Right lobe of liver (tissue), 4 donors: ENCODE measurements around the gene MYL3.
"Not testable (repeated sequence)": the region's sequence is repeated elsewhere in the genome, so short reads cannot be mapped to it uniquely, and the experiment has no call there.

Source experiments
- POLR2A ChIP-seq: fragments of 450-650 bp; IDR thresholded peaks from one replicate; pipeline ENCODE4 v1.6.1; 2017; ENCODE audit warnings: antibody characterized with exemption, mild to moderate bottlenecking
- TF ChIP-seq, protein P1 (sequence below), 4 donors: fragments of 200-600 bp in 3 of 4; fragments of 450-650 bp in 1 of 4; IDR thresholded peaks; one replicate each; pipeline versions ENCODE4 v1.5.1 to v1.8.0; 2016 to 2022; ENCODE audit warnings: antibody characterized with exemption in 4 of 4, mild to moderate bottlenecking in 2 of 4
- donor health status: DM: no; HTN: no; CAD: no.
- donor health status: DM: no; HTN: no; CAD: no.
- donor health status: DM: no; HTN: yes; CAD: no.

DNA sequence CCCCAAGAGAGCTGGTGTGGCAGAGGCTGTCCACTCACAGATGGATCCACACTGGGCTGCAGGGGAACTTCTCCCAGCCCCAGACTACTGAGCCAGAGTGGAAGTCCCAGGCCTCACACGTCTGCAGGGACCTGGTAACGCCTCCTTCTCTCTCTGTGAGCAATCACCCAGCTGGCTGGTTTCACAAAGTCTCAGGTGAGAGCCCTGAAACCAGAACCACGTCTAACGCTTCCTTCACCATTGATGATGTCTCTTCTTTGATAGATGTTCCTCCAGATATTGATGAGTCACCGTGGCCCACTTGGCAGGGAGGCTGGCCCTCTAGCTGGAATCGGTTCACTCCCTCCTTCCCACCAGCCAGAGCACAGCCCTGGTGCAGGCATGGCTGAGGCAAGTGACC is 54.5 kb downstream of the MYL3 start:
- TF ChIP-seq, protein P1, sequence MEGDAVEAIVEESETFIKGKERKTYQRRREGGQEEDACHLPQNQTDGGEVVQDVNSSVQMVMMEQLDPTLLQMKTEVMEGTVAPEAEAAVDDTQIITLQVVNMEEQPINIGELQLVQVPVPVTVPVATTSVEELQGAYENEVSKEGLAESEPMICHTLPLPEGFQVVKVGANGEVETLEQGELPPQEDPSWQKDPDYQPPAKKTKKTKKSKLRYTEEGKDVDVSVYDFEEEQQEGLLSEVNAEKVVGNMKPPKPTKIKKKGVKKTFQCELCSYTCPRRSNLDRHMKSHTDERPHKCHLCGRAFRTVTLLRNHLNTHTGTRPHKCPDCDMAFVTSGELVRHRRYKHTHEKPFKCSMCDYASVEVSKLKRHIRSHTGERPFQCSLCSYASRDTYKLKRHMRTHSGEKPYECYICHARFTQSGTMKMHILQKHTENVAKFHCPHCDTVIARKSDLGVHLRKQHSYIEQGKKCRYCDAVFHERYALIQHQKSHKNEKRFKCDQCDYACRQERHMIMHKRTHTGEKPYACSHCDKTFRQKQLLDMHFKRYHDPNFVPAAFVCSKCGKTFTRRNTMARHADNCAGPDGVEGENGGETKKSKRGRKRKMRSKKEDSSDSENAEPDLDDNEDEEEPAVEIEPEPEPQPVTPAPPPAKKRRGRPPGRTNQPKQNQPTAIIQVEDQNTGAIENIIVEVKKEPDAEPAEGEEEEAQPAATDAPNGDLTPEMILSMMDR (IDR thresholded peaks at IDR 0.05) = not testable (repeated sequence)
- not testable (repeated sequence) for TF ChIP-seq POLR2A
